Stimulated activated naive CD4-positive, alpha-beta T cell (primary cell): ENCODE measurements around the gene CD9.
"Not testable (repeated sequence)": the region's sequence is repeated elsewhere in the genome, so short reads cannot be mapped to it uniquely, and the experiment has no call there.

Source experiments
- DNase-seq, 6 experiments: peaks; one replicate each; lab custom pipeline; 2025; lab: John Stamatoyannopoulos, UW

The CD9 gene

DNA sequence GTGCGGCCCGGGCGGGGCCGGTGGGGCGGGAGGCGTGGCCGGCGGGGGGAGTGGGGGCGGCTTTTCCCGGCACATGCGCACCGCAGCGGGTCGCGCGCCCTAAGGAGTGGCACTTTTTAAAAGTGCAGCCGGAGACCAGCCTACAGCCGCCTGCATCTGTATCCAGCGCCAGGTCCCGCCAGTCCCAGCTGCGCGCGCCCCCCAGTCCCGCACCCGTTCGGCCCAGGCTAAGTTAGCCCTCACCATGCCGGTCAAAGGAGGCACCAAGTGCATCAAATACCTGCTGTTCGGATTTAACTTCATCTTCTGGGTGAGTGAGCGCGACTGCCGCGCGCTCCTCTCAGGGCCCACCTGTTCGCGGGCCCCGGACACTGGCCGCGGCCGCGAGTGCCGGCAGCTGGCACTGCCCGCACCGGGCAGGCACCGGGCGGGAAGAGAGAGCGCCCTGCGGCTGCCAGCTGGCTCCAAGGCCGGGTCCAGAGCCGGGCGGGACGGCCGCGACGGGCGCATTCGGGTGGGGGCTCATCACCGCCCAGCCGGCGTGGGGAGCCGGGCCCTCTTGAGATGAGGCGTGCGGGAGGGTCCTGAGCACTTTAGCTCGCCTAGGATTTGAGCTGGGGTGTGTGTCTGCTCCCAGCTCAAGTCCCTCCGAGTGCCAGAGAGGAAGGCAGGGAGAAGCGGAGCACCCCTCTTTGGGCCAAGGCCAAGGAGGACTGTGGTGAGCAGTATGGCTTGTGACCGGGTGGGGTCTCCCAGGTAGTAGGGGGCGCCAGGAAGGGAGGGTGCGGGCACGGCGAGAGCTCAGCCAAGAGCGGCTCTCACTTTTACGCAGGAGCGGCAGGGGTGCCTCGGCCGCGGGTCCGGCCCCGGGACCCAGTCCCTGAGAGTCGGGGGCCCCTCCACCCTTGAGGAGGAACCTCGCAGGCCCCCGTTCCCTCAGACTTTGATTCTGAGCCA, at the start of gene CD9:
CD9 (plus strand) TSS at position 145 of the 957 bp plus-strand sequence; CDS start at position 245, 100 bp downstream.
- DNase-seq, result peak in 4 of 6 experiments; percentile 12 to 39 (median 22)

DNA sequence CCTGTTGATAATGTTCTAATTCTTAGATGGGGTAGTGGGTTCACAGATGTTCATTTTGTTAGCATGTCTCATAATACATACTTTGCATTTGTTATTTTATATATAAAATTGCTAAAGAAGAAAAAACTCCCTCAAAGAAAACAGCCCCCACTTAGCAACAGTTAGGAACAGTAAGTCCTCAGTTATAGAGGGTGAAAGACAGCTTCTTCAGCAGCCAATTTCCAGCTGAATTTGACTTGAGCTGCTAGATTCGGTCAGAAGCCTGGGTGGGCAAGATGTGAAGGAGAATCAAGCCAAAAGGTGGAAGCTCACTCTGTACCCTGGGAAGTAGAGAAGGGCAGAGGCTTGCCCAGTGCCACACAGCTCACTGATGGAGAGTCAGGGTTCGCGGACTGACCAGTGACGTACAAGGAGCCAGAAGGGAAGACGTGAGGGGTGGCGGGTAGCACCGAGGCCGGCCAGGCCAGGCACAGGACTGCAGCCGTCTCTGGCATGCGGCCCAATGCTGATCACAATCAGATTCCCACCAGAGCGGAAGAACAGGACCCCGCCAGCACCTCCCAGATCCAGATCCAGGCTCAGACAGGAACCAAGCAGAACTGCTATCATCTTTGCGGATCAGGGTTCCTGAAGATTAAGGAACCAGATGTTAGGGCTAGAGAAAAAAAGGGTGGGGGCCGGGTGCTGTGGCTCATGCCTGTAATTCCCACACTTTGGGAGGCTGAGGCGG, 45.3 kb upstream of the CD9 start:
- DNase-seq, result no peak

- no peak for DNase-seq
Observed at GRCh38 chr12:6157482-6157881, 42.7 kb upstream of the CD9 start.

DNA sequence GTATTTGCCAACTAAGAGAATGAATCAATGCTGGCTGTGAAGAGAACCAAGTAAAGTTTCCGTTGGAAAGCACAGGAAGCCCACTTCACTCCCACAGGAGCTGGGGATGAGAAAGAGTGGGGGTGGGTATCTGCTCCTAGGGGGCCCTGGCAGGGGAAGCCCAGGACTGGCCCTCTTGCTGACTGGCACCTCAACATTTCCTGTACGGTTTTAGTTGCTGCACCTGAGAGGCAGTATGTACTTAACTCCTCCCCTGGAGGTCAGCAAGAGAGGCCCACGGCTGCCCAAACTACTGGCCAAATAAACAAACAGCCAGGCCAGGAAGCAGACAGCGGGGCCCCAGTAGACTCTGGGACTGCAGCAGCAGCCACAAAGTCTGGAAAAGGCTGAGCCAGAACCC, 41.9 kb upstream of the CD9 start:
- no peak for DNase-seq

DNA sequence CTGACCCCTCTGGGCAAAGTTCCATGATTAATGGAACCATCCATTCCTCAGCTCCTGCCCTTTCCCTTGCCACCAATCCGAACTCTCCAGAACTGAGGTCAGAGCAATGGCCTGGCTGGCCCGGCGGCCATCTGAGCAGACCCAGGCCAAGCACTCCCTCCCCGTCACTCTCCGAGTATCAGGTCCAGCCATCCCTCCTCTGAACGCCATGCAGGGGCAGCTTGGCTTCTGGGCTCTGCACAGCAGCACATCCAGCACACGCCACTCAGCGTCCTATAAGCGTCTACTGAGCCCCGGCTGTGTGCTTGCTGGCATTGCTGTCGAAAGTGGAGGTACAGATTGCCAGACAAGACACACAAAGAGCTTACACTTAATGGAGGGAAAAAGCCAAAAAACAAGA, 41.5 kb upstream of the CD9 start:
- no peak for DNase-seq

DNA sequence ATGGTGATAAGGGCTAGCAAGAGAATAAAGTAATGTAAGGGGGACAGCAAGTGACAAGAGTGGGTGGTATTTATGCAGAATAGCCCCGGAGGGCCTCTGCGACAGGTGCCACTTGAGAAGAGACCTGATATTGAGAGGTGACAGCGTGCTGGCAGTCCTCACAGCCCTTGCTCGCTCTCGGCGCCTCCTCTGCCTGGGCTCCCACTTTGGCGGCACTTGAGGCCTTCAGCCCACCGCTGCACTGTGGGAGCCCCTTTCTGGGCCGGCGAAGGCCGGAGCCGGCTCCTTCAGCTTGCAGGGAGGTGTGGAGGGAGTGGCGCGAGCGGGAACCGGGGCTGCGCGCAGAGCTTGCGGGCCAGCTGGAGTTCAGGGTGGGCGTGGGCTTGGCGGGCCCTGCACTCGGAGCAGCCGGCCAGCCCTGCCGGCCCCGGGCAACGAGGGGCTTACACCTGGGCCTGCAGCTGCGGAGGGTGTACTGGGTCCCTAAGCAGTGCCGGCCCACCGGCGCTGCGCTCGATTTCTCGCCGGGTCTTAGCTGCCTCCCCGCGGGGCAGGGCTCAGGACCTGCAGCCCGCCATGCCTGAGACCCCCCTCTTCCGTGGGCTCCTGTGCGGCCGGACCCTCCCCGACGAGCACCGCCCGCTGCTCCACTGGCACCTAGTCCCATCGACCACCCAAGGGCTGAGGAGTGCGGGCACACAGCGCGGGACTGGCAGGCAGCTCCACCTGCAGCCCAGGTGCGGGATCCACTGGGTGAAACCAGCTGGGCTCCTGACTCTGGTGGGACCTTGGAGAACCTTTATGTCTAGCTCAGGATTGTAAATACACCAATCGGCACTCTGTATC, 40.8 kb upstream of the CD9 start:
- not testable (repeated sequence) for DNase-seq

DNA sequence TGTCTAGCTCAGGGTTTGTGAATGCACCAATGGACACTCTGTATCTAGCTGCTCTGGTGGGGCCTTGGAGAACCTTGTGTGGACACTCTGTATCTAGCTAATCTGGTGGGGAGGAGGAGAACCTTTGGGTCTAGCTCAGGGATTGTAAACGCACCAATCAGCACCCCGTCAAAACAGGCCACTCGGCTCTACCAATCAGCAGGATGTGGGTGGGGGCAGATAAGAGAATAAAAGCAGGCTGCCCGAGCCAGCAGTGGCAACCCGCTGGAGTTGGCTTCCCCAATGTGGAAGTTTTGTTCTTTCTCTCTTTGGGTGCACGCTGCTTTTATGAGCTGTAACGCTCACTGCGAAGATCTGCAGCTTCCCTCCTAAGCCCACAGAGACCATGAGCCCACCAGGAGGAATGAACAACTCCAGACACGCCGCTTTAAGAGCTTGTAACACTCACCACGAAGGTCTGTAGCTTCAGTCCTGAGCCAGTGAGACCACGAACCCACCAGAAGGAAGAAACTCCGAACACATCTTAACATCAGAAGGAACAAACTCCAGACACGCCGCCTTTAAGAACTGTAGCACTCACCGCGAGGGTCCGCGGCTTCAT, 40.1 kb upstream of the CD9 start:
- DNase-seq, result not testable (repeated sequence)

DNA sequence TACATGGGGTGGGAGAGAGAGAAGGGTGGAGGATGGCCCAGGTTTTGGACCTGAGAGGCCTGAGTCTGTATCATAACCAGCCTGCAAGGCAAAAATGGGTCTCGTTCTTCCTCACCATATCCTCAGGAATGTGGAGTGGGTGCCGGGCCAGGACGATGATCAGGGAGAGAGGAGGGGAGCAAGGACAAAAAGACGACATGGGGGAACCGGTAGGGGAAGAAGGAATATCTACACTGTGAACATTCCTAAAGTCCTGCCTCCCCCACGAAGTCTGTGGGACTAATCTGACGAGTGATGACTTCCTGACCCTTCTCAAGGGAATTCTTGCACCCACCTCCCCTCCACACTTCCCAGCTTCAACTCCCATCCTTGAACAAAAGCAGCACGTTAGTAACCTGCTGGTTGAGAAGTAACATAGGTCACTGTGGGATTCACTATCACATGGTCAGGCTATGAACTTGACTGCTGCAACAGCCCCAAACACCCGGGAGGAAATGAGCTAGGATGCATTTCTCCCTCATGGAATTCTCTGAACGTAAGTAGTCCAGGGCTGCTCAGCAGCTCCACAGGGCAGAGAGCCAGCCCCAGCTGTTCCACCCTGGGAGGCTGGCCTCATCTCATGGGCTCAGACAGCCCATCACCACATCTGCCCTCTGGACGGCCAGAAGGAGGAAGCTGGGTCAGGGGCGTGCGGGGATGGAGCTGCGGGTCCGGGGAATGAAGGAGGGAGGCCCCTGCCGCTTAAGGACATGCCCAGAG, 38.9 kb upstream of the CD9 start:
- no peak for DNase-seq

- no peak for DNase-seq
Observed at GRCh38 chr12:6163416-6164060, 36.7 kb upstream of the CD9 start.

DNA sequence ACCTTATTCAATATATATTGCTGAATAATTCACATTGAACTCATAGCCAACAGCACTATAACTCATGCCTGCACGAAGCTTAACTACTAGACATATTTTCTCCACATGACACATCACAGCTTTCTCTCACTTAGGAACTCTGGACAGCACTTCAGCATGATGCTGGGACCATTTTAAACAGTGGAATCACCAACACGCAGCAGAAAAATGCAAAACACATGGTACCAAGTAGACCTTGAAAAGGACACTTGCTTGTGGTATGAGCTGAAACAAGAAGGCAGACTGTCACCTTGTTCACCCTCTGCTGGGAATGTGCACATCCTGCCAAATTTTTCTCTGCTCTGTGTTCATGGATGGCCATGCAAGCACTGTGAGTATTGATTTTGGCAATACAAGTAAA, 34.8 kb upstream of the CD9 start:
- no peak for DNase-seq

GRCh38 chr12:6166808-6167207, 33.4 kb upstream of the CD9 start:
- DNase-seq, result no peak

- peak in 1 of 6 experiments; percentile 12 for DNase-seq
Observed at GRCh38 chr12:6167327-6168280, 32.6 kb upstream of the CD9 start.

DNA sequence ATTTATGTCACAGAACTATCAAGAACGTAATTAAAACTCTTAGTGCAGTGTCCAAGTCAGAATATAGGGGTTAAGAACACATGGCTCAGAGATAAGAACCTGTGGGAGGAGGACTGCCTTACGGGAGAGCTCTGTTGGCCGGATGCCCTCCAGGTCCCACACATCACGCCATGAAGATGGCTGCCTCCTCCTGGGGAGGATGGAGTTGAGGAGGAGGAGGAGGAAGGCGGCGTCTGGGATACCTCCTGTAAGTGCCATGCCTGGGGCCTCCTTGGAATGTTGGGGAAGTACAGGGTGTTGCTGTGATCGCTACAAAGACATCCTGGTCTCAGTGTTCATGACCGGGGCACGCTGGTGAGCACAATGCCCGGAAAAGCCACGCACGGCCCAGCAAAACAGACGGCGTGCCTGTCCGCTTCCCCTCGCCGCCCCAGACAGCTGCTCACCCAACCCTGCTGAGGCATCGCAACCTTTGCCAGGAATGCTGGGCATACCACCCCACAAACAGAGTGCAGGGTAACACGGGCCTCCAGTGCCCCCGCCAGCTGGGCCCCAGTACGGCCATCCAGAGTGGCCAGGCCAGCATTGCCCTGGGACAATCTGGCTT, 28.7 kb upstream of the CD9 start:
- no peak for DNase-seq

DNA sequence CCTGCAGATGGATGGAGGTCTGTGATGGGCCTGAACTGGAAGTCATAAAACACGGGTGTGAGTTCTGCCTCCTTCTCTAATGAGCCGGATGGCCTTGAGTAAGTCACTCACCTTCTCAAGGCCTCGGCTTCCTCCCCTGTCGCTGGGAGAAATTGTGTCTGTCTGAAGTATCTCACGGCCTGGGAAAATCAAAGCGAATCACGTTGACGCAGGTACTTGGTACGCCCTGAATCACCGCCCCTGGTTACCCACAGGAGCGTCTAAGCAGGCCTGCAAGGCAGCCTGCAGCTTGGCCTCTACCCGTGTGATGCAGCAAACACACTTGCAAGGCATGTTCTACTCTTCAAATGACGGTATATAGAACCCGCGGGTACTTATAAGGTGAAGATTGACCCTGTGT, 28.1 kb upstream of the CD9 start:
- no peak for DNase-seq

DNA sequence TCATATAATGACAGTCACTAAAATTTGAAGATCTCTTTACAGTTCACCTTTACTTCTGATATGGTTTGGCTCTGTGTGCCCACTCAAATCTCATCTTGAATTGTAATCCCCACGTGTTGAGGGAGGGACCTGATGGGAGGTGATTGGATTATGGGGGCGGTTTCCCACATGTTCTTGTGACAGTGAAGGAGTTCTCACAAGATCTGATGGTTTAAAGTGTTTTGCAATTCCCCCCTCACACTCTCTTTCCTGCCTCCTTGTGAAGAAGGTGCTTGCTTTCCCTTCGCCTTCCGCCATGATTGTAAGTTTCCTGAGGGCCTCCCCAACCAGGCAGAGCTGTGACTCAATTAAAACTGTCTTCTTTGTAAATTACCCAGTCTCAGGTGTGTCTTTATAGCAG, 27.3 kb upstream of the CD9 start:
- DNase-seq, result no peak

DNA sequence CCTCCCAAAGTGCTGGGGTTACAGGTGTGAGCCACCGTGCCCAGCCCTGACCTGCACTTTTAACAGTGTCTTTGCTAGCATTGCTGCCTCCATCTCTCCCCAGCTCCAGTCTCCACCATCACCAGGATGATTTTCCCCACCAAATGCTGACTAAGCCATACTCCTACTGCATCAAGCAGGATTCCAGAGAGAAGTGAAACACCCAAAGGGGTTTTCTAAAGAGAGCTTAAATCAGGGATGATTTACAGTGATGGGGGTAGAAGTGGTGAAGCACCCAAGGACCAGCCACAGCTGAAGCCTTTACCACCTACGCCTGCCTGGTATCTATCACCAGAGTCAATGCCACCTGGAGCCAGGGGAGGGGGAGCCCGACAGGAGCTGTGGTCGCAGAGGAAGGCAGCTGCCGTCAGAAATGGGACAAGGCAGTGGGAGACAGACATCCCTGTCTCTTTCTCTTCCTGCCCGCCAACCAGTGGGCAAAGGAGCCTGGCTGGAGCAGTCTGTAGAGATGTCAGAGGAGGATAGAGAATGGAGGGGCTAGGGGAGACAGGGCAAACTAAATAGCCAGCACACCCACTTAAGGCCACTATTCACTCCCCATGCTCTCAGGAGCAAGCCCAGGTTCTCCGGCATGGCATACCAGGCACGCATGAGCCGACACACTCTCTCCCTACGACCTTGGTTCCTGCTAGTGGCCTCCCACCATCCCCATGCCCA, 22.4 kb upstream of the CD9 start:
- no peak for DNase-seq

- DNase-seq, result no peak
Observed at GRCh38 chr12:6178981-6179761, 21.0 kb upstream of the CD9 start.
